KOPT-K1 (cell line): ENCODE results near the gene IFT27.
A peak's percentile ranks its signal among the peaks of the same experiment; 100 is the strongest.

Experiments
- H3K27ac ChIP-seq: fragments of 200-600 bp; sonication (generic); 2 replicates; pipeline ENCODE4 v1.5.1; 2016; ENCODE audit warnings: antibody characterized with exemption, mild to moderate bottlenecking, low read depth, low read length; ENCODE audit not compliant: poor library complexity, severe bottlenecking
- H3K36me3 ChIP-seq: fragments of 200-600 bp; sonication (generic); 2 replicates; pipeline ENCODE4 v1.5.1; 2017; ENCODE audit warnings: antibody characterized with exemption, mild to moderate bottlenecking, low read length, moderate library complexity; ENCODE audit not compliant: insufficient read depth
- H3K9me3 ChIP-seq: fragments of 200-600 bp; sonication (generic); 2 replicates; pipeline ENCODE4 v1.5.1; 2017; ENCODE audit warnings: antibody characterized with exemption, low read length, mild to moderate bottlenecking; ENCODE audit not compliant: insufficient read depth, poor library complexity, severe bottlenecking

Gene IFT27, protein sequence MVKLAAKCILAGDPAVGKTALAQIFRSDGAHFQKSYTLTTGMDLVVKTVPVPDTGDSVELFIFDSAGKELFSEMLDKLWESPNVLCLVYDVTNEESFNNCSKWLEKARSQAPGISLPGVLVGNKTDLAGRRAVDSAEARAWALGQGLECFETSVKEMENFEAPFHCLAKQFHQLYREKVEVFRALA

DNA sequence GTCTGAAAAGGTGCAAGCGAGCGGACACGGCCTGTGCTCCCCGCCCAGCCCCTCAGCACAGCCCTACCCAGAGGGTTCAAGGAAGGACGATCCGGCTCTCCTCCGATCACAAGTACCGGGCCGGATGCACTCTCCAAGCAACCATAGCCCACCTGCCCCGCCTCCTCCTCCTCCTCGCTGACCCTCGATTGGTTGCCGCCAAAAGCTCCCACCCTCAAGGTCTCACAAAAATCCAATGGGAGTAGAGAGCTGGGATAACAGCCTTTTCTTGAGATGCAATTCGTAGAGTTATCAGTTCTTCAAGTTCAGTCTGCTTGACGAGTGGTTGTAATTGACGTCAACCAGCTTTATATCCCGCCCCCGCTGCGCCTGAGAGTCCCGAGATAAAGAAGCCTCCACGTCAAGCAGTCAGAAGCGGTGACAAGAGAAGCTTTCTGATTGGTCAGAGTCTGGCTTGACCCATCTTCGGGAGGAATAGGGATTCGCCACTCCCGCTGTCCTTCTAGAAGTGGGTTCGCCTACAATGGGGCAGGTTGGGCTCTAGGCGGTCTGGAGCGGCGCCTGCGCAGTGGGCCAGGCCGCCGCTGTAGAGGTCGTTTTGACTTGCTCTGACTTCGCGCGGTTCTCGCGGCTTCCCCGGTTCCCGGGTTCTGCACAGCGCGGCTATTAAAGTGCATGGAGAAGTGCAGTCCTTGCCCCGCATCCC is at the start of gene IFT27:
Gene IFT27, minus strand, starts transcription at position 156 of the 706 bp plus-strand sequence. CDS start 412 bp downstream, outside the sequence.
- H3K36me3 ChIP-seq: no peaks in the 10 kb centered on the region
- peak within 1 kb of the TSS; percentile 54 for H3K27ac ChIP-seq
- no peaks in the 10 kb centered on the region for H3K9me3 ChIP-seq

DNA sequence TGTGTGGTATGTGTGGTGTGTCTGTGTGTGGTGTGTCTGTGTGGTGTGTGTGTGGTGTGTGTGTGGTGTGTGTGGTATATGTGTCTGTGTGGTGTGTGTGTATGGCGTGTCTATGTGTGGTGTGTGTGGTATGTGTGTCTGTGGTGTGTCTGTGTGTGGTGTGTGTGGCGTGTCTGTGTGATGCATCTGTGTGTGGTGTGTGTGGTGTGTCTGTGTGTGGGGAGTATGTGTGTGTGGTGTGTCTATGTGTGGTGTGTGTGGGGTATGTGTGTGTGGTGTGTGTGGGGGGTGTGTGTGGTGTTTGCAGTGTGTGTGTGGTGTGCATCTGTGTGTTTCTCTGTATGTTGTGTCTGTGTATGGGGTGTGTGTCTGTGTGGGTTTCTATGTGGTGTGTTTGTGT is 48.7 kb upstream of the IFT27 start:
- H3K9me3 ChIP-seq: no peaks in the 10 kb centered on the region
- H3K36me3 ChIP-seq: no peaks in the 10 kb centered on the region
- H3K27ac ChIP-seq: no peak overlapping the region

DNA sequence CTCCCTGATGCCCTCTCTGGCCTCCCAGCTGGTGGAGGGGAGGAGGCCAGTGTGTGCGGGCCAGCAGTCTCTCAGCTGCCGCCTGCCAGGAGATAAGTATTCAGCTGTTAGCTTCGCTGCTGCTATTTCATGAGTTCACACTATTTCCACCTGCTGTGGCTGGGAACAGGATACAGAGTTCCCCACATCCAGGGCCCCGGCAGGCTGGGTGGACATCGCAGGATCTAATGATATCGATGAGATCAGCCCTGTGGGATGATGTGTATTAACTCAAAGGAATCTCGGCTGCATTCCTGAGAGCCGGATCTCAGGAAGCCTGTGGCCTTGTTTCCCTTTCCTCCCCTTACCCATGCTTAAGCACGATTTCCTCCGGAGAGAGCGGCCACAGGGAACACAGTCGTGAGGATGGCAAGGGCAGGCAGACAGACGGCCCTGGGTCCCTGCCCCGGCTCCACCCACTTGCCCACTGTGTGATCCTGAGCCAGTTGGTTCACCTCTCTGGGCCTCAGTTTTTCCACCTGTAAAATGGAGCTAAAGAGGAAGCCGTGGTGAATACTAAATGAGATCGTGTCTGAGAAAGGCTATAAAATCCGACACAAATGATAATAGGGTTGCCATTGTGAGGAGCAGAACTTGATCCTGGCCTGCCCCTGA is 47.4 kb upstream of the IFT27 start:
- no peaks in the 10 kb centered on the region for H3K9me3 ChIP-seq
- no peak overlapping the region for H3K27ac ChIP-seq
- H3K36me3 ChIP-seq: no peaks in the 10 kb centered on the region

DNA sequence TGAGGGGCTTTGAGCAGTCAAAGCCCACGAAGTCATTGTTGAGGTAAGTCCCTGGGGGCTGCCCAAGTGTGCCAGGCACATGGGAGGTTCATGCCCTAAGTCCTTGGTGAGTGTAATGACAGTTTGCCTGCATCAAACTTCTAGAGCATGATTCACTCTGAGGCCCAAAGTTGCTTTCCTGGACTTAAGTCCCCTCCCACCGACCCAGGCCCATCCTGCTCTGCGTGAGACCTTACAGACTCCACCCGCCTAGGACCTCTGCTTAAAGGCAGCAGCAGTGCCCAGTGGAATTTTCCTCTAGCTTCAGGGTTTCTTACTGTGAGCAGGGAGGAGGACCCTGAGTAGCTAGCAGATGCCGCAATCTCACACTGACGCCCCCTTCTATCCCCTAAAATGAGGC is 46.7 kb upstream of the IFT27 start:
- H3K27ac ChIP-seq: no peak overlapping the region
- no peaks in the 10 kb centered on the region for H3K36me3 ChIP-seq
- no peaks in the 10 kb centered on the region for H3K9me3 ChIP-seq

DNA sequence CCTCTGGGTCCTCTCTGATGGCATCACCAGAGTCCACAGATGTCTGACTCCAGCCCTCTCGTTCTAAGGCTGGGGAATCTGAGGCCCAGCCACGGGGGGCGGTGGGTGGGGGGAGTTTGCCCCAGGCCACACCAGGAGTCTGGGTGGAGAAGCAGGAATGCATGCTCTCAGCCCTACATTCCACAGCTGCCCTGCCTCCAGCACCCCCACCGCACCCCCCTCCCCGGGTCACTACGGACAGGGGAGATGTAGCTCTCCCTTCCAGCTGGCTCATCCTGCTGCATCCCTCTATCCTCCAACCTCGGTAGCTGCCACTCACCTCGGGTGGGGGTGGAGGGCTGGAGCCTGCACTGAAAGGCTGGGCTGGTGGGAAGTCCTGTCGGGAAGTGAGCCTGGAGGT is 43.2 kb upstream of the IFT27 start:
- Histone ChIP-seq H3K9me3 (no peaks in the 10 kb centered on the region), H3K36me3 (no peaks in the 10 kb centered on the region), H3K27ac (no peak overlapping the region)

DNA sequence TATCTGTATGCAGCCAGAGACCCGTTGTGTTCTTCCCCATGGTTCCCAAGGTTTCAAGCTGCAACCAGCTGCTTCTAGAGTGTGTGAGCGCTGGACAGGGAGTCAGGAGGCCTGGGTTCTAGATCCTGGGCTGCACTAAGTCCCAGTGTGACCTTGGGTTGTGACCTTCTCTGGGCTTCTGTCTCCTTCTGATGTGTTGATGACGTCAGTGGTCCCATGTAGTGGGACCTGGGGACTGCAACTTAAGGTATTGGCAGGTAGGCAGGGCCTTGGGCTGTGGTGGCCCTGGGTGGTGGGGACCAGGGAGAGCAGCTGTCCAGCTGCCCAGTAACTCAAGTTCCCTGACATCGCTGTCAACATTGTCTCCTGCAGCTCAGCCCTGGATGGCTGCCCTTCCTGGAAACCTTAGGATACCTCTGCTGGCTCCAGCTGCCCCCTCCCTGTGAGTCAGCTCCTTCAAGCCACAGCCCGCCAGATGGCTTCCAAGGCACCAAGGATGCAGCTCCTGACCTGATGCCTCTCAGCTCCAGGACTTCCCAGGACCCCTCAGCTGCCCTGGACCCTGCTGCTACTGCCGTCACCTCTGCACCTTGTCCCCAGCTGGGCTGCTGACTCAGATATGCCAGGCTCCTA is 42.2 kb upstream of the IFT27 start:
- Histone ChIP-seq H3K9me3 (no peaks in the 10 kb centered on the region), H3K36me3 (no peaks in the 10 kb centered on the region), H3K27ac (no peak overlapping the region)

DNA sequence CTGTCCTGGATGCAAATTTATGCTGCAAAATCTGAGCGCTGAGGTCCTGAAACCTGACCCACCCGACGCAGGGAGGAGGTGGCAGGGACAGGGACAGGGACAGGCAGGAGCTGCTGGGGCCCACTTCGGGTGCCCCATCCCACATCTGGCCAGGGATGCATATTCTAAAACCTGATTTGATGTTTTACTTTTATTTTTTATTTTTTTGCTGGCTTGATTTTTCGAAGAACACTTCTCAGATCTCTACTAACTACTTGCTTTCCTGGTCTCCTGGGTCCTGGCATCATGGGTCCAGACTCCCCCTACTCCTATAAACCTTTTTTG is 41.6 kb upstream of the IFT27 start:
- H3K27ac ChIP-seq: no peak overlapping the region
- no peaks in the 10 kb centered on the region for H3K36me3 ChIP-seq
- H3K9me3 ChIP-seq: no peaks in the 10 kb centered on the region

DNA sequence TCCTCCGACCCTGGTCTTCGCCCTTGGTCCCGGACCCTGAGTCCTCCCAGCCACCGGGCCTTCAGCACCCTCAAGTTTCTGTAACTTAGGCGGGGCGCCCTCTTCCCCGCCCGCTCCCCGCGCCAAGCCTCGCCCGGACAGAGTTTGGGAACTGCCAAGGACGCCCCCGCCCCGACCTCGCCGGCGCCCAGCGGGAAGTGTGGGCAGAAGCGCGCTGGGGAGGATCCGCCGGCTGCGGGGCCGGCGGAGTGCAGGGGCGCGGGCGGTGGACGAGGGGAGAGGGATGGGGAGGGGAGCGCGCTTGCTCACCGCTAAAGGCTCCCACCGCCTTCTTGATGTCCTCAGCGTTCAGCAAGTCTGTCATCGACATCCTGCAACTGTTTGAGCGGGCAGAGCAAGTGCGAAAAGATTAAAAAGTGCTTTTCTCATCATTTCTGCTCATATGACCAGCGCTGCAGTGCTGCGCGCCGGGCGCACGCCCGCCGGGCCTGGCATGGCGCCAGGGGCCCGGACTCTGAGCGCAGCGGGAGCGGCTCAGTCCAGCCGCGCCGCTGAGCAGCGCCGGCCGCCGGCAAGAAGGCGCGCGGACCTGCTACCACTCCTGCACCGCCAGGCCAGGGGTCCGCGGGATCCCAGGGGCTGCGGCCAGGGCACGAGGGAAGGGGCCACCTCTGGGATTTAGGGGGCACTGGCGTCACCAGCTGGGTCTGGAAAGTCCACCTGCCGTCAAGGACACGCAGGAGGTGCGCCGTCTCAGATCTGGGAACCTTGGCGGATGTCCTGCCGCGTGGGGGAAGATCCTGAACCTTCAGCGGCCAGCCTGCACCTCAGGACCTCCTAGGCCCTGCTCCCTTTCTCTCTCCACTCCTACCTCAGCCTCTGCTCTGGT is 41.0 kb upstream of the IFT27 start, which contains the start of gene PVALB:
Gene PVALB, minus strand, starts transcription at position 400 of the 889 bp plus-strand sequence. Its CDS starts 30 bp downstream, at position 370.
- H3K36me3 ChIP-seq: no peaks in the 10 kb centered on the region
- H3K9me3 ChIP-seq: no peaks in the 10 kb centered on the region
- H3K27ac ChIP-seq: no peak within 1 kb of the TSS

DNA sequence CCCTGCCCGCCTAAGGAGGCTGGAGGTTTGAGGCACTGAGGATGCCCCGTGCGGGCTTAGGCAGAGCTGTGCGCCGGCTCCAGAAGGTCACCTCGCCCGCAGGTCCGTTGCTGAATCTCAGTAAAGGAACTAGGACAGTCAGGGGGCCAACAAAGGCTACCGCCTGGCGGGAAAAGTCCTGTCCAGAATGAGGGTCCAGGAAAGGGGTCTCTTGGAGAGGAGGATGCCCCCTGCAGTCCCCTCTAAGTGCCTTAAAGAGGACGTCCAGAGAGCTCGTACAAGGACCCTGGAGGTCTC is 40.4 kb upstream of the IFT27 start:
- Histone ChIP-seq H3K27ac (no peak overlapping the region), H3K36me3 (no peaks in the 10 kb centered on the region), H3K9me3 (no peaks in the 10 kb centered on the region)

DNA sequence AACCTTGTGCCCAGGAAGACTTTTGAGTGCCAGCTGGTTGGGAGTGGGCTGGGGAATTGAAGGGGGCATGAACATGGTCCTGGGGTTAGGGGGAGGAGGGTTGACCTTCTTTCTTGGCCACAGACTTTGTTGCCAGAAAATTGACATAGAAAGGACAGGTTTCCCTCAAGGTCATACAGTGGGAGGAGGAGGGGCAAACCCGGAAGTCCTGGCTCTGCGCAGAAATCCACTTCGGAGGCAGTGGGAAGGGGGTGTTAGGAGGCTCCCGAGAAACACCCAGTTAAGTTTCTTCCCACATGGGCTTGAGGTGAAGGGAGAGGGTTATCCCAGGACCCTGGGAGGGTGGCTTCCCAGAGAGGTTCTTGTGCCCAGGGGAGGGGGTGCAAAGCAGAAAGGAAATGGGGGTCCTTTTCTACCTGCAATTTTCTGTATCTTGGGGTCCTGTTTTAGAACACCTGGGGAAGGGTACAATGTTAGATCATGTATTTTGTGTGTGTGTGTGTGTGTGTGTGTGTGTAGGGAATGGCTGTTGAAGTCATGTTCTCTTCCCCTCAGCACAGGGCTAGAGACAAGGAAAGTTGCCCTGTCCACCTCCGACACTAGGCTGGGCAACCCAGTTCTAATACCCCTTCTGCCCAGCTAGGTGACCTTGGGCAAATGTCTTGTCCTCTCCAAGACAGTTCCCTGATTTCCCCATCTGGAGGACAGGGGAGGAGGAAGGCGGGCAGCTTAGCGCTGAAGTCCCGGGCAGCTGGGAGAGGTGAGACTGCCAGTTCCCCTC is 39.8 kb upstream of the IFT27 start:
- no peaks in the 10 kb centered on the region for H3K9me3 ChIP-seq
- H3K27ac ChIP-seq: no peak overlapping the region
- no peaks in the 10 kb centered on the region for H3K36me3 ChIP-seq

DNA sequence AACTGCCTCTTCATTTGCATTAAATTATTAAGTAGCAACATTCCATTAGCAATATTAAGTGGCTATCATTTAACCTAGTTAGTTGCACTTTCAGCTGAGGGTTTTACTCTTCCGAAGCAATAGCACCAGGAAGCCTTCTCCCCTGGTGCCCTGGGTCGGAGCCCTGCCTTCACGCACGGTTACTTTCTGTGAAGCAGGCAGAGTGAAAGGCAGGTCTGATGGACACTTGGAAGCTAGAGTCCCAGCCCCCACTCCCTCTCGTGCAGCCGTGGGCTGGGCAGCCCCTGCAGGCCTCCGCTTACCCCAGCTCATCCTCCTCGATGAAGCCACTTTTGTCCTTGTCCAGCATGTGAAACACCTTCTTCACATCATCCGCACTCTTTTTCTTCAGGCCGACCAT is 38.9 kb upstream of the IFT27 start:
- H3K9me3 ChIP-seq: no peaks in the 10 kb centered on the region
- H3K36me3 ChIP-seq: no peaks in the 10 kb centered on the region
- H3K27ac ChIP-seq: no peak overlapping the region

DNA sequence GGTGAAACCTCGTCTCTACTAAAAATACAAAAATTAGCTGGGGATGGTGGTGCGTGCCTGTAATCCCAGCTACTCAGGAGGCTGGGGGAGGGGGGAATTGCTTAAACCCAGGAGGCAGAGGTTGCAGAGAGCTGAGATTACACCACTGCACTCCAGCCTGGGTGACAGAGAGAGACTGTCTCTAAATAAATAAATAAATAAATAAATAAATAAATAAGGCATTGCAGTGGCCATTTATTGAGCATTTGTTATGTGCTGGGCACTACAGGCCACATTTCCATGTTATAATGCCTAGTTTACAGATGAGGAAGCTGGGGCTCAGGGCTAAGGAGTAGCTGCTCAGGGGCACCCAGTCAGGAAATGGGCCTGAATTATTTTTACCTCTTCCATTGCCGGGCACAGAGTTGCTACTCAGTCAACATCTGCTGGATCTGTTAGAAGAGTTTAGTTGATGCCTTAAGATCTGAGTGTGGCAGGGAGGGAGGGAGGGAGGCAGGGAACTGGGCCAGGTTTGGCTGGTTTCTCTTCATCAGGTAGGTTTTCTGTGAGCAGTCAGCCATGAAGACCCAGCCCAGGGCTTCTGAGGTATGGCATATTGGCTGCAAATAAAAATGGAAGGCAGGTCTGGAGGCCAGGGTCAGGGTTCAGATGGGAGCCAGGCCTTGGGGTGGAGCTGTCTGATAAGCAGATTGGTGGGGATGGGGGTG is 35.3 kb upstream of the IFT27 start:
- Histone ChIP-seq H3K27ac (no peak overlapping the region), H3K36me3 (no peaks in the 10 kb centered on the region), H3K9me3 (no peaks in the 10 kb centered on the region)

DNA sequence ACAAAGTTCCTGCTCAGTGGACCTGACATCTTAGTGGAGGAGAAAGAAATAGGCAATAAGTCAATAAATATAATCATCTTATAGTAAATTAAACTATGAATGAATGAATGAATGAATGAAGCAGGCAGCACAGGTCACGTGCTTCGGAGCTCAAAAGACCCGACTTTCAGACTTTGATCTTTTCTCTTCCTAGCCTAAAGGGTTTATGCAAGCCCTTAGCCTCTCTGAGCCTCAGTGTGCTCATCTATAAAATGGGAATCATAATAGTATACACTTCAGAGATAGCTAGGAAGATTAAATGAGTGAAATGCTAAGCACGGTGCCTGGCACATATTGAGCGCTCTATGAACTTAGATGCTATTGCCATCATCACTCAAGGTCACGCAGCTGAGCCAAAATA is 33.4 kb upstream of the IFT27 start:
- Histone ChIP-seq H3K27ac (no peak overlapping the region), H3K36me3 (no peaks in the 10 kb centered on the region), H3K9me3 (no peaks in the 10 kb centered on the region)
